HAP-1 (cell line): ENCODE results near the gene SEC23B.
A peak's percentile ranks its signal among the peaks of the same experiment; 100 is the strongest.

Source experiments
- DNase-seq, 2 experiments: peaks; one replicate each; pipeline ENCODE4 v3.0.0-alpha.2; 2016 to 2020; ENCODE audit warnings: low spot score in 2 of 2
- H3K27me3 ChIP-seq: fragments of 250-450 bp; sonication (Bioruptor Pico); 2 replicates; pipeline ENCODE4 v1.5.1; 2020; ENCODE audit warnings: low read depth, mild to moderate bottlenecking, moderate library complexity
- H3K36me3 ChIP-seq: fragments of 250-450 bp; sonication (Bioruptor Pico); replicated peaks from 2 replicates; pipeline ENCODE4 v1.5.1; 2020; ENCODE audit warnings: mild to moderate bottlenecking
- H3K4me1 ChIP-seq: fragments of 250-450 bp; sonication (Bioruptor Pico); 2 replicates; pipeline ENCODE4 v1.5.1; 2020; ENCODE audit warnings: mild to moderate bottlenecking
- H3K4me3 ChIP-seq: fragments of 250-450 bp; sonication (Bioruptor Pico); 2 replicates; pipeline ENCODE4 v1.5.1; 2020; ENCODE audit warnings: mild to moderate bottlenecking, moderate library complexity
- H3K9me3 ChIP-seq: fragments of 250-450 bp; sonication (Bioruptor Pico); 2 replicates; pipeline ENCODE4 v1.5.1; 2020; ENCODE audit warnings: mild to moderate bottlenecking, moderate library complexity
- in situ Hi-C: fragments of 300-500 bp; cut with MboI; formaldehyde crosslinking; loops from 3 replicates; pipeline ENCODE4 v1.14.3; 2020; ENCODE audit warnings: low sequenced_read_pairs, inconsistent platforms, mixed read lengths

The SEC23B gene

DNA sequence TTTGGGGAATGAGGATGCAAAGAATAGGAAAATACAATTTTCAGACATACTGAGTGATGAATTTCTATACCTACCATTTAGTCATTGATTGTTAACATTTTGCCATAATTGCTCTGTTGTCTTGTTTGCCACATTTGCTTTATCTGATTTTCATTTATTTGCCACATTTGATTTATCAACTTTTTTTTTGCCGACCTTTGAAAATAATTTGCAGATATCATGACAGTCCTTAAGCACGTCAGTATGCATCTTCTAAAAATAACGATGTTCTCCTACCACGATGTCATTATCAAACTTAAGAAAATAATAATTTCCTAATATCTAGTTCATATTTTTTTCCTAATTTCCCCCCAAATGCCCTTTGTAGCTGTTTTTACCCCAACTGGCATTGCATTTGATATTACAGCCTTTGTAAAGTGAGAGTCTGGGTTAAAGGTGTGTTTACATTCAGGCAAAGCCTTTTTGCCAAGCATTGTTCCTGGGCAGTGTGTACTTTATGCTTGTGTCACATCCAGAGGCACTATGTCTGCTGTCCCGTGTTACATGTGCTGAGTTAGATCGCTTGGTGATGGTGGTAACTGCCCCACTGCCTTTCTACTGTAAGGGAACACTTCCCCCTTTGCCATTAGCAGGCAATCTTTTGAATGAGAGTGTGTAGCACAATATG lies 26.4 kb downstream of the SEC23B start:
- in situ Hi-C loops = no loop called here
- Histone ChIP-seq H3K9me3 (no peaks in the 10 kb centered on the region), H3K36me3 (peaks cover 69% of the 10 kb centered on the region), H3K4me1 (no peaks in the 10 kb centered on the region), H3K4me3 (no peak overlapping the region), H3K27me3 (no peaks in the 10 kb centered on the region)
- DNase-seq = no peak

GRCh38 chr20:18537651-18538050 lies 29.9 kb downstream of the SEC23B start:
- peaks cover 60% of the 10 kb centered on the region for H3K36me3 ChIP-seq
- no peaks in the 10 kb centered on the region for H3K27me3 ChIP-seq
- in situ Hi-C loops = no loop called here
- H3K4me3 ChIP-seq = no peak overlapping the region
- no peak for DNase-seq
- H3K4me1 ChIP-seq = no peaks in the 10 kb centered on the region
- no peaks in the 10 kb centered on the region for H3K9me3 ChIP-seq

GRCh38 chr20:18541741-18542140 lies 34.0 kb downstream of the SEC23B start:
- H3K9me3 ChIP-seq = no peaks in the 10 kb centered on the region
- no peak overlapping the region for H3K4me3 ChIP-seq
- no peaks in the 10 kb centered on the region for H3K4me1 ChIP-seq
- in situ Hi-C loops = no loop called here
- no peak for DNase-seq
- H3K27me3 ChIP-seq = no peaks in the 10 kb centered on the region
- peaks cover 53% of the 10 kb centered on the region for H3K36me3 ChIP-seq

GRCh38 chr20:18543216-18543615 lies 35.5 kb downstream of the SEC23B start:
- Histone ChIP-seq H3K4me3 (no peak overlapping the region), H3K36me3 (peaks cover 59% of the 10 kb centered on the region), H3K9me3 (no peaks in the 10 kb centered on the region), H3K27me3 (no peaks in the 10 kb centered on the region), H3K4me1 (no peaks in the 10 kb centered on the region)
- in situ Hi-C loops = no loop called here
- no peak for DNase-seq

DNA sequence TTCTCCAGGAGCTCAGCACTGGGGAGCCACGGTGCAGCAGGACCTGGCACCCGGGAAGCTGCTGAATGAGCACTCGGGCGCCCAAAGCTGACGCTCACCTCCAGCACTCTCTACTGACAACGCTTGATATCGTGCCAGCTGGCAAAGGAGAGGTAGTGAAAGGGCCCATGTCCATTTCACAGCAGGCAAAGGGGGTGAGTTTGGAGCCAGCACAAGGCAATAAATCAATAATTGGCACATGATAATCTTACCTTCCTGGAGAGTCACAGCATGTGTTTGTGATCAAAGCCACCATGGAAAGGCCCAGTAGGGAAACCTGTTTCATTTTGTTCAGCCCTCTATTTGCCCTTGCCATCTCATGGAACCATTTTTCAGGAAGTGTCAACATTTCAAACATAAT lies 36.2 kb downstream of the SEC23B start:
- in situ Hi-C loops = no loop called here
- Histone ChIP-seq H3K4me1 (no peaks in the 10 kb centered on the region), H3K4me3 (no peak overlapping the region), H3K27me3 (no peaks in the 10 kb centered on the region), H3K36me3 (peaks cover 62% of the 10 kb centered on the region), H3K9me3 (no peaks in the 10 kb centered on the region)
- DNase-seq = no peak

GRCh38 chr20:18545566-18545965 lies 37.8 kb downstream of the SEC23B start:
- no peak for DNase-seq
- Histone ChIP-seq H3K4me1 (no peaks in the 10 kb centered on the region), H3K27me3 (no peaks in the 10 kb centered on the region), H3K36me3 (peaks cover 62% of the 10 kb centered on the region), H3K9me3 (no peaks in the 10 kb centered on the region), H3K4me3 (no peak overlapping the region)
- in situ Hi-C loops = no loop called here

GRCh38 chr20:18548465-18548864 lies 40.7 kb downstream of the SEC23B start:
- H3K4me3 ChIP-seq = no peak overlapping the region
- H3K36me3 ChIP-seq = peaks cover 46% of the 10 kb centered on the region
- H3K9me3 ChIP-seq = no peaks in the 10 kb centered on the region
- in situ Hi-C loops = no loop called here
- DNase-seq = no peak
- no peaks in the 10 kb centered on the region for H3K4me1 ChIP-seq
- no peaks in the 10 kb centered on the region for H3K27me3 ChIP-seq

DNA sequence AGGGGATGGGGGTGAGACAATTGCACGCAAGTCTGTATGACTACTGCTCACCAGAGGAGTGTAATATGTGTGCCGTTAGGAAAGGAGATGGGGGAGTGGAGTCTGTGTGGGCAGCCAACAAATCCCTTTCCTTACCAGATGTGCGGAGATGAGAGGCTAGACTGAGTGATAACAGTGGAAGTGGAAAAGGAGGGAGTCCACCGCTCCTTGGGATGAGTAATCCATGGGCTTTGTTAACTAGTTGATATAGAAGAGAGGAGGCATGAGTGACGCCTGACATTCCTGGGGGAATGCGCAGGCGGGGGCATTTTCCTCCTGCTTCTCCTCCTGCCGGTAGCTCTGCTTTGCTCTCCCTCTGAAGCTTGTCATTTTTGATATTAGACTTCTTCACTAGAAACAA lies 46.0 kb downstream of the SEC23B start:
- peaks cover 35% of the 10 kb centered on the region for H3K36me3 ChIP-seq
- in situ Hi-C loops = no loop called here

DNA sequence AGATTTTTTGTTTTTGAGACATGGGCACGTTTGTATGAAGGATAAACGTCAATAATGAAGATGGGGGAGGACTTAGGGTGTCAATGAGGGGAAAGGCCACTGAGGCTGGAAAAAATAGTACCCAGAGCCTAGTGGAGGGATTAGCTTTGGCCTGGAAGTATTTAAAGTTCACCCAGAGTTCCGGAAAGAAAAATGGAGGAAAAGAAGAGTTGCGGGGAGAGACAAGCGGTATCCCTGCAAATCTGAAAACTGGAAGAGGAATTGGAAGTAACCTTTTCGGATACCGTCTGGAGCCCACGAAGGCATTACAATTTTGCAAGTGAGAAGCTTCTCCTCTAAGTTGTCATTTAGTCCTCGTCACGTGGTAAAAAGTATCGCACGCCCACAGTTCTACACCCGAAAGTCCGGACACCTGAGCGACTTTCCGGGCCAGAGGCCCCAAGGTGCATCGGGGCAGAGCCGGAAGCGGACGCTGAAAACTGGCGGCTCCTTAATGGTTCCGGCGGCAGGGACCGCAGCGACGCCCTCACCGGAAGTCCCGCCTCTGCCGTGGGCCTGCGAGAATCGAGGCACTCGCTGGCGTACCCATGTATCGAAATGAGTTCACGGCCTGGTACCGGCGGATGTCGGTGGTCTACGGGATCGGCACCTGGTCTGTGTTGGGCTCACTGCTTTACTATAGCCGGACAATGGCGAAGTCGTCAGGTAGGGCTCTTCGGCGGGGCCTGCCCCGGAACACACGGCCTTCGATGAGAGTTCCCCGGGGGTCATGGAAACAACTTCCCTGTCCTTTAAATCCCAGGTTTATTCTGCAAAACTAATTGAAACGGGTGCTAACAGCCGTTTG lies 59.4 kb downstream of the SEC23B start, which contains the start of gene SMIM26:
Gene SMIM26 (plus strand): TSS at position 541 of the 847 bp plus-strand sequence. CDS start 47 bp downstream, at position 588.
- Histone ChIP-seq H3K36me3 (peaks cover 11% of the 10 kb centered on the region), H3K4me3 (peak within 1 kb of the TSS; percentile 89), H3K4me1 (peaks cover 4% of the 10 kb centered on the region), H3K9me3 (no peaks in the 10 kb centered on the region), H3K27me3 (no peaks in the 10 kb centered on the region)
- DNase-seq = peak; percentile 83 to 94
- in situ Hi-C loops = no loop called here

More for the DNA sequence above, 46.0 kb downstream of the SEC23B start:
- no peak for DNase-seq
- H3K4me1 ChIP-seq = no peaks in the 10 kb centered on the region
- H3K4me3 ChIP-seq = no peak overlapping the region
- no peaks in the 10 kb centered on the region for H3K27me3 ChIP-seq
- no peaks in the 10 kb centered on the region for H3K9me3 ChIP-seq

DNA sequence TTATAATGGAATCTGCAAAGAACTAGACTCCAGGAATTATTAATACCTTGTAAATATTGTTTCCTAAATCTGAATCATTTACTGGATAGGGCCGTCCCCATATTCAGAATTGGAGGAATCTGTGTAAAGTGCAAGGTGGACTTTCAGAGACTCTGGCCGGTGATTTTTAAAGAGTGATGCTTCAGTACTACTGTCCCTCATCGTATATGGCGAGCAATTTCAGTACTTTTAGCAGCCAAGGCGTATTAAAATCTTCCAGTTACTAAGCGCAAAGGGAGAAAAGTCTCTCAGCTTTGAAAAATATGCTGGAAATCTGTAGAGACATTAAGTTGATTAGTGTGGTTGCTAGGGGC lies 60.0 kb downstream of the SEC23B start:
- no peak for DNase-seq
- in situ Hi-C loops = no loop called here
- H3K36me3 ChIP-seq = peaks cover 11% of the 10 kb centered on the region
- H3K4me3 ChIP-seq = peak overlapping the region; percentile 89
- peaks cover 4% of the 10 kb centered on the region for H3K4me1 ChIP-seq
- H3K9me3 ChIP-seq = no peaks in the 10 kb centered on the region
- H3K27me3 ChIP-seq = no peaks in the 10 kb centered on the region

- H3K4me1 ChIP-seq = peaks cover 4% of the 10 kb centered on the region
- peaks cover 11% of the 10 kb centered on the region for H3K36me3 ChIP-seq
- no peaks in the 10 kb centered on the region for H3K9me3 ChIP-seq
- H3K4me3 ChIP-seq = no peak overlapping the region
- in situ Hi-C loops = no loop called here
- DNase-seq = no peak
- no peaks in the 10 kb centered on the region for H3K27me3 ChIP-seq
Observed at GRCh38 chr20:18571009-18571408, 63.3 kb downstream of the SEC23B start.

GRCh38 chr20:18571578-18571977 lies 63.8 kb downstream of the SEC23B start:
- Histone ChIP-seq H3K9me3 (no peaks in the 10 kb centered on the region), H3K27me3 (no peaks in the 10 kb centered on the region), H3K36me3 (peaks cover 11% of the 10 kb centered on the region), H3K4me3 (no peak overlapping the region), H3K4me1 (peaks cover 1% of the 10 kb centered on the region; the same call in 1 of the 2 replicates)
- no peak for DNase-seq
- in situ Hi-C loops = no loop called here

GRCh38 chr20:18577942-18578341 lies 70.2 kb downstream of the SEC23B start:
- Histone ChIP-seq H3K9me3 (no peaks in the 10 kb centered on the region), H3K27me3 (no peaks in the 10 kb centered on the region), H3K36me3 (no peaks in the 10 kb centered on the region), H3K4me1 (no peaks in the 10 kb centered on the region), H3K4me3 (no peak overlapping the region)
- DNase-seq = no peak
- in situ Hi-C loops = no loop called here

- Histone ChIP-seq H3K27me3 (no peaks in the 10 kb centered on the region), H3K4me3 (no peak overlapping the region), H3K36me3 (no peaks in the 10 kb centered on the region), H3K4me1 (no peaks in the 10 kb centered on the region), H3K9me3 (no peaks in the 10 kb centered on the region)
- no peak for DNase-seq
- in situ Hi-C loops = no loop called here
Observed at GRCh38 chr20:18578581-18578980, 70.8 kb downstream of the SEC23B start.
